Type B pancreatic cell (in vitro differentiated cells): ENCODE measurements around the gene NUDT6. TPM values are rescaled to one million over a fixed set of nuclear protein-coding genes. Genes with fewer than 3 reads are reported as not detected.

Experiments used
- total RNA-seq: library from RNA; stranded (reverse); gene quantifications from 2 replicates; pipeline ENCODE4 v1.2.1, GENCODE V29; 2021; ENCODE audit warnings: low replicate concordance

NUDT6 gene
- total RNA-seq, 1 donor from 2014 or later: 10.8 TPM

Other genes starting within 250 kb of the NUDT6 start
- 3.8 and 4.5 TPM in 2 replicates for gene BBS12, start 189.9 kb downstream of the NUDT6 start, total RNA-seq
- gene FGF2, start 95.8 kb downstream of the NUDT6 start, total RNA-seq: 0.98 and 6.5 TPM in 2 replicates